ENCODE measurements around the gene ERCC6L2.

Gene ERCC6L2

GRCh38 chr9:95963659-95964058 lies 88.2 kb downstream of the ERCC6L2 start (continued):
- no peak for TF ChIP-seq CSRNP3 (CRISPR knock-in tag; IDR thresholded peaks at IDR 0.05)

- no peak for ATAC-seq
- TF ChIP-seq TSHZ2 (CRISPR knock-in tag; IDR thresholded peaks at IDR 0.05) (no peak), ARNTL (CRISPR knock-in tag; IDR thresholded peaks at IDR 0.05; ENCODE audit: borderline replicate concordance, low read depth) (no peak)
Observed at GRCh38 chr9:95966306-95966705, 90.8 kb downstream of the ERCC6L2 start.

GRCh38 chr9:95970317-95970716 lies 94.8 kb downstream of the ERCC6L2 start:
- no peak for ATAC-seq
- TF ChIP-seq ARNTL (CRISPR knock-in tag; IDR thresholded peaks at IDR 0.05; ENCODE audit: borderline replicate concordance, low read depth), result no peak
- no peak for TF ChIP-seq CSRNP3 (CRISPR knock-in tag; IDR thresholded peaks at IDR 0.05)
- TF ChIP-seq, protein P1, sequence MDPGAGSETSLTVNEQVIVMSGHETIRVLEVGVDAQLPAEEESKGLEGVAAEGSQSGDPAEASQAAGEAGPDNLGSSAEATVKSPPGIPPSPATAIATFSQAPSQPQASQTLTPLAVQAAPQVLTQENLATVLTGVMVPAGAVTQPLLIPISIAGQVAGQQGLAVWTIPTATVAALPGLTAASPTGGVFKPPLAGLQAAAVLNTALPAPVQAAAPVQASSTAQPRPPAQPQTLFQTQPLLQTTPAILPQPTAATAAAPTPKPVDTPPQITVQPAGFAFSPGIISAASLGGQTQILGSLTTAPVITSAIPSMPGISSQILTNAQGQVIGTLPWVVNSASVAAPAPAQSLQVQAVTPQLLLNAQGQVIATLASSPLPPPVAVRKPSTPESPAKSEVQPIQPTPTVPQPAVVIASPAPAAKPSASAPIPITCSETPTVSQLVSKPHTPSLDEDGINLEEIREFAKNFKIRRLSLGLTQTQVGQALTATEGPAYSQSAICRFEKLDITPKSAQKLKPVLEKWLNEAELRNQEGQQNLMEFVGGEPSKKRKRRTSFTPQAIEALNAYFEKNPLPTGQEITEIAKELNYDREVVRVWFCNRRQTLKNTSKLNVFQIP (CRISPR knock-in tag; IDR thresholded peaks at IDR 0.05; ENCODE audit: borderline replicate concordance, low read depth), result no peak
- no peak for TF ChIP-seq CSDC2 (CRISPR knock-in tag; IDR thresholded peaks at IDR 0.05)

DNA sequence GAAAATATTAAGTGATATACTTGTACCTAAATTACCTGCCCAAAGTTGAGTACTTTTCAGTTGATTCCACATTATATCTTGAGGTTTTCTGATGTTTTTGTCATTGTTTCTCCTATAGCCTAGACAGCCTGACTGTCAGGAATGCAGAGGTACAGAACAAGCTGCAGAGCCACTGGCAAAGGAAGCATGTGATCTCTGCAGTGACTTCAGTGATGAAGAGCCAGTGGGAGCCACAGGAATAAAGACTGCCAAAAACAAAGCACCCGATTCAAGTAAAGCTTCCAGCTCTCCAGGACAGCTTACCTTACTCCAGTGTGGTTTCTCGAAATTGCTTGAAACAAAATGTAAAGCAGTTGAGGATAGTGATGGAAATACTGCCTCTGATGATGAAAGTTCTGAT lies 96.3 kb downstream of the ERCC6L2 start:
- TF ChIP-seq OSR1 (CRISPR knock-in tag; IDR thresholded peaks at IDR 0.05) (no peak), TSHZ2 (CRISPR knock-in tag; IDR thresholded peaks at IDR 0.05) (no peak), TCF4 (CRISPR knock-in tag; IDR thresholded peaks at IDR 0.05; ENCODE audit: borderline replicate concordance) (no peak), CSRNP3 (CRISPR knock-in tag; IDR thresholded peaks at IDR 0.05) (no peak), RARB (CRISPR knock-in tag; IDR thresholded peaks at IDR 0.05) (no peak), ZFP3 (CRISPR knock-in tag; IDR thresholded peaks at IDR 0.05) (no peak)
- TF ChIP-seq, protein P1 (CRISPR knock-in tag; IDR thresholded peaks at IDR 0.05; ENCODE audit: borderline replicate concordance, low read depth), result no peak
- TF ChIP-seq, protein P2, sequence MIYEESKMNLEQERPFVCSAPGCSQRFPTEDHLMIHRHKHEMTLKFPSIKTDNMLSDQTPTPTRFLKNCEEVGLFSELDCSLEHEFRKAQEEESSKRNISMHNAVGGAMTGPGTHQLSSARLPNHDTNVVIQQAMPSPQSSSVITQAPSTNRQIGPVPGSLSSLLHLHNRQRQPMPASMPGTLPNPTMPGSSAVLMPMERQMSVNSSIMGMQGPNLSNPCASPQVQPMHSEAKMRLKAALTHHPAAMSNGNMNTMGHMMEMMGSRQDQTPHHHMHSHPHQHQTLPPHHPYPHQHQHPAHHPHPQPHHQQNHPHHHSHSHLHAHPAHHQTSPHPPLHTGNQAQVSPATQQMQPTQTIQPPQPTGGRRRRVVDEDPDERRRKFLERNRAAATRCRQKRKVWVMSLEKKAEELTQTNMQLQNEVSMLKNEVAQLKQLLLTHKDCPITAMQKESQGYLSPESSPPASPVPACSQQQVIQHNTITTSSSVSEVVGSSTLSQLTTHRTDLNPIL (CRISPR knock-in tag; IDR thresholded peaks at IDR 0.05; ENCODE audit: low read depth), result no peak
- no peak for ATAC-seq
